Measurements from ENCODE around the gene EXOC3L4. TPM values are rescaled to one million over a fixed set of nuclear protein-coding genes. Genes with fewer than 3 reads are reported as not detected.
A peak's percentile ranks its signal among the peaks of the same experiment; 100 is the strongest.
"Not testable (repeated sequence)": the region's sequence is repeated elsewhere in the genome, so short reads cannot be mapped to it uniquely, and the experiment has no call there.

Gene EXOC3L4
- total and polyA plus RNA-seq, 2 donors (not counting 3 experiments of a cell fraction or from before 2014, with no cell fraction given), result not detected

DNA sequence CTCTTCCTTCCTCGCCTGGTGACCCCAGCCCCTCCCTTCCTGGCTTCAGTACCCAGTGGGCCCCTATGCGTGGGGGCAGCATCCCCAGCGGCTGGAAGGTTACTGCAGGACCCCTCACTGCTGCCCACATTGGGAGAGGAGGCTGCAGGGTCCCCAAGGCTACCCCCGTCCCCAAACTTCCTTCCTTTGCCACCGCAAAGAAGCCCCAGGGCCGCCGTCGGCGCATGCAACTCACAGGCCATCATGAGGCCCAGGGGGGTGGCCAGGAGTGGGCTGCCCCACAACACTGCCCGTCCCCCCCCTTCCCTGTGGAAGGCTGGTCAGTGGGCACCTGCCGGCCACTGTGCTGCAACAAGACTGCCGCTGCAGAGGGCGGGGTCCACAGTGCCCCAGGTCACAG, 19.2 kb downstream of the EXOC3L4 start:
- DNase-seq (ENCODE audit: low read depth, low spot score), result no peak
- Histone ChIP-seq H3K4me3 (replicated peaks in 1 of 3; ENCODE audit: insufficient read depth in 1 of 3, low read depth in 1 of 3, low read length in 3 of 3) (no peak overlapping the region), H4K20me1 (replicated peaks; ENCODE audit: control insufficient read depth, extremely low read depth, insufficient read depth, low read length) (no peaks in the 10 kb centered on the region), H3K27ac (ENCODE audit: insufficient read depth, low read depth, low read length) (no peak overlapping the region), H3K9me1 (replicated peaks; ENCODE audit: control insufficient read depth, extremely low read depth, insufficient read depth, low read length) (no peaks in the 10 kb centered on the region), H3K9ac (replicated peaks; ENCODE audit: extremely low read depth, insufficient read depth, low read length) (no peak overlapping the region), H3K36me3 (ENCODE audit: control insufficient read depth in 2 of 2, extremely low read depth in 1 of 2, insufficient read depth in 2 of 2, low read length in 2 of 2) (no peaks in the 10 kb centered on the region), H3K4me2 (ENCODE audit: insufficient read depth, low read length) (no peak overlapping the region), H2AFZ (ENCODE audit: low read depth, low read length) (no peak overlapping the region), H3K9me3 (replicated peaks; ENCODE audit: control insufficient read depth, insufficient read depth, low read length) (no peaks in the 10 kb centered on the region), H3K27me3 (ENCODE audit: control insufficient read depth in 2 of 2, insufficient read depth in 2 of 2, low read length in 2 of 2) (no peaks in the 10 kb centered on the region), H3K79me2 (ENCODE audit: control insufficient read depth, insufficient read depth, low read length) (no peaks in the 10 kb centered on the region), H3K4me1 (ENCODE audit: control insufficient read depth, extremely low read depth, insufficient read depth, low read length) (peaks cover 12% of the 10 kb centered on the region)
- no peak for FAIRE-seq
- POLR2A ChIA-PET, result no interaction called here
- dilution Hi-C loops (cut with MboI; ENCODE audit: extremely low pct_ligation_motif_present, low sequenced_read_pairs), result no loop called here
- BruUV-seq (replicated peaks), result no TSS peak
- CTCF ChIA-PET, result interaction anchor here (1.0 to 1.9 kb wide), 2 partner anchors 9 to 13 kb away, joined by 4 read pairs; no protein-coding TSS in a partner anchor
- TF ChIP-seq JUN (IDR thresholded peaks at IDR 0.05; ENCODE audit: borderline replicate concordance, insufficient read depth, insufficient read length, low read depth) (no peak), FOS (IDR thresholded peaks at IDR 0.05; ENCODE audit: borderline replicate concordance, insufficient read depth, low read length) (no peak), GATA2 (IDR thresholded peaks at IDR 0.05; ENCODE audit: insufficient read depth, insufficient read length, low read depth, low read length) (no peak), POLR2AphosphoS5 (IDR thresholded peaks at IDR 0.05; ENCODE audit: insufficient read depth, low read depth, low read length) (no peak), EZH2 (IDR thresholded peaks at IDR 0.05; ENCODE audit: borderline replicate concordance, low read depth, low read length, severe bottlenecking) (no peak)
- TF ChIP-seq, protein P1, sequence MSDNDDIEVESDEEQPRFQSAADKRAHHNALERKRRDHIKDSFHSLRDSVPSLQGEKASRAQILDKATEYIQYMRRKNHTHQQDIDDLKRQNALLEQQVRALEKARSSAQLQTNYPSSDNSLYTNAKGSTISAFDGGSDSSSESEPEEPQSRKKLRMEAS (IDR thresholded peaks at IDR 0.05; ENCODE audit: insufficient read depth, insufficient read length), result no peak
- TF ChIP-seq, protein P2, sequence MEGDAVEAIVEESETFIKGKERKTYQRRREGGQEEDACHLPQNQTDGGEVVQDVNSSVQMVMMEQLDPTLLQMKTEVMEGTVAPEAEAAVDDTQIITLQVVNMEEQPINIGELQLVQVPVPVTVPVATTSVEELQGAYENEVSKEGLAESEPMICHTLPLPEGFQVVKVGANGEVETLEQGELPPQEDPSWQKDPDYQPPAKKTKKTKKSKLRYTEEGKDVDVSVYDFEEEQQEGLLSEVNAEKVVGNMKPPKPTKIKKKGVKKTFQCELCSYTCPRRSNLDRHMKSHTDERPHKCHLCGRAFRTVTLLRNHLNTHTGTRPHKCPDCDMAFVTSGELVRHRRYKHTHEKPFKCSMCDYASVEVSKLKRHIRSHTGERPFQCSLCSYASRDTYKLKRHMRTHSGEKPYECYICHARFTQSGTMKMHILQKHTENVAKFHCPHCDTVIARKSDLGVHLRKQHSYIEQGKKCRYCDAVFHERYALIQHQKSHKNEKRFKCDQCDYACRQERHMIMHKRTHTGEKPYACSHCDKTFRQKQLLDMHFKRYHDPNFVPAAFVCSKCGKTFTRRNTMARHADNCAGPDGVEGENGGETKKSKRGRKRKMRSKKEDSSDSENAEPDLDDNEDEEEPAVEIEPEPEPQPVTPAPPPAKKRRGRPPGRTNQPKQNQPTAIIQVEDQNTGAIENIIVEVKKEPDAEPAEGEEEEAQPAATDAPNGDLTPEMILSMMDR (IDR thresholded peaks at IDR 0.05; ENCODE audit: extremely low read depth in 1 of 2, insufficient read depth in 1 of 2, low read depth in 1 of 2, low read length in 2 of 2), result no peak
- intact Hi-C loops (cut with micrococcal nuclease), result no loop called here

DNA sequence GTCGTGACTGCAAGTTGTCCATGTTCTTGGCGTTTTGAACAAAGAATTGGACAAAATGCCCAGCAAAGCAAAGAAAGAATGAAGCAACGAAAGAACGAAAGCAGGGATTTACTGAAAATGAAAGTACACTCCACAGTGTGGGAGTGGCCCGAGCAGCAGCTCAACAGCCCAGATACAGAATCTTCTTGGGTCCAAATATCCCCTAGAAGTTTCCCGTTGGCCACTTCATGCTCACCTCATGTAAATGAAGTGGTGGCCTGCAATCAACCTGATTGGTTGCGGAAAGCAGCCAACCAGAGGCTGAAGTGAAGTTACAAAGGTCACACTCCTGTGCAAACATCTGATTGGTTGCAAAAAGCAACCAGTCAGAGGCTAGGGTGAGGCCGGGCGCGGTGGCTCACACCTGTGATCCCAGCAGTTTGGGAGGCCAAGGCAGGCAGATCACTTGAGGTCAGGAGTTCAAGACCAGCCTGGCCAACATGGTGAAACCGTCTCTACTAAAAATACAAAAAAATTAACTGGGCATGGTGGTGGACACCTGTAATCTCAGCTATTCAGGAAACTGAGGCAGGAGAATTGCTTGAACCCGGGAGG, 20.7 kb downstream of the EXOC3L4 start:
- POLR2A ChIA-PET, result interaction anchor here (0.6 kb wide), 1 partner anchor 12 kb away, joined by 4 read pairs; no protein-coding TSS in a partner anchor
- H3K4me1 ChIP-seq (ENCODE audit: control insufficient read depth, extremely low read depth, insufficient read depth, low read length); intact Hi-C loops (cut with micrococcal nuclease); H3K27ac ChIP-seq (ENCODE audit: insufficient read depth, low read depth, low read length); H3K27me3 ChIP-seq (ENCODE audit: control insufficient read depth in 2 of 2, insufficient read depth in 2 of 2, low read length in 2 of 2); H3K4me2 ChIP-seq (ENCODE audit: insufficient read depth, low read length); H3K9me3 ChIP-seq (replicated peaks; ENCODE audit: control insufficient read depth, insufficient read depth, low read length); H3K9ac ChIP-seq (replicated peaks; ENCODE audit: extremely low read depth, insufficient read depth, low read length); BruUV-seq (replicated peaks); dilution Hi-C loops (cut with MboI; ENCODE audit: extremely low pct_ligation_motif_present, low sequenced_read_pairs); H4K20me1 ChIP-seq (replicated peaks; ENCODE audit: control insufficient read depth, extremely low read depth, insufficient read depth, low read length); H2AFZ ChIP-seq (ENCODE audit: low read depth, low read length); H3K36me3 ChIP-seq (ENCODE audit: control insufficient read depth in 2 of 2, extremely low read depth in 1 of 2, insufficient read depth in 2 of 2, low read length in 2 of 2); H3K79me2 ChIP-seq (ENCODE audit: control insufficient read depth, insufficient read depth, low read length); H3K4me3 ChIP-seq (replicated peaks in 1 of 3; ENCODE audit: insufficient read depth in 1 of 3, low read depth in 1 of 3, low read length in 3 of 3); H3K9me1 ChIP-seq (replicated peaks; ENCODE audit: control insufficient read depth, extremely low read depth, insufficient read depth, low read length); DNase-seq (ENCODE audit: low read depth, low spot score): not testable (repeated sequence)
- peak; percentile 35 for FAIRE-seq
- CTCF ChIA-PET, result interaction anchor here (2.6 kb wide), 1 partner anchor 10 kb away, joined by 19 read pairs; no protein-coding TSS in a partner anchor
